Measurements from ENCODE around the gene PLEK2.
A peak's percentile ranks its signal among the peaks of the same experiment; 100 is the strongest.

PLEK2 gene

GRCh38 chr14:67423424-67423823, 11.5 kb upstream of the PLEK2 start:
- TF ChIP-seq CTCF (IDR thresholded peaks at IDR 0.05; ENCODE audit: borderline replicate concordance, control extremely low read depth, extremely low read depth, insufficient read depth, missing control alignments): no peak
- in situ Hi-C loops (cut with MboI; ENCODE audit: low sequenced_read_pairs, unreplicated experiment): loop anchor here (10.0 to 25.0 kb wide), 2 partner anchors 161 to 289 kb away; partner anchors contain the start of gene RDH12
- no peak for DNase-seq (ENCODE audit: low spot score)

DNA sequence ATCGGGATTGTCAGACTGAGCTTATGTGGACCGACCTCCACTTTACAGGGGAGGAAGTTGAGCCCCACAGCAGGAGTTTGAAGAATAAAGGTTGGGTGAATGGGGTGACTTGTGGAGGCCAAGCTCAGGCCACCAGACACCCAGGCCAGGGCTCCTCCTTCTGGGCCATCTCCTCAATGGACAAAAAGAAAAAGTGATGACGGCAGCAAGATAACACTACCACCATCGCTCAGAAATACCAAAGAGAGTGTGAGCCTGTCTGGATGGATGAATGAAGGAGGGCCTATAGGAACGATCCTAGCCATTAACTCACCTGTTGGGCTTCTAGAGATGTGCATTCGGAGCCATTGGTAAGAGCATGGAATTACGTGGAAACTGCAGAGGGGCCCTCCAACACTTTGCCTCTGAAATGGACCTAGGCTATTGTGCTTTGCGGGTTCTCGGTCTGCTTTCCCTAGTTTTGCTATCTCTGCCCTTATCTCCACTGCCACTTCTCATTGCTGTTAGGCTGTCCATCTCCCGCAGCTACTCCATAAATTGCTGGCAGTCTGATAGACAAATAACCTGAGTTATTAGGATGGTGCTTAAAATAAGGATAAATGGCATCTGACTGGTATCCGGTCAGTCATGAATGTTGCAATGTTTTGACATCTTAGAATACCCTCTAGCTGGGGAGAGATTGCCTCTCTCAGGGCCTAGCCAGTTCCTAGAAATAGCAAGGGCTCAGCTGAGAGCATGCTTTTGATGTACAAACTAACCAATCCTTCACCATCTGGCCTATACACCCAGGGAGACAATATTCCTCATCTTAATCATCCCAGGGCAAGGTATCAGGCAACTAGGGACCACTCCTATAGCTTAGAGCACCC, 9.6 kb upstream of the PLEK2 start:
- no peak for TF ChIP-seq CTCF (IDR thresholded peaks at IDR 0.05; ENCODE audit: borderline replicate concordance, control extremely low read depth, extremely low read depth, insufficient read depth, missing control alignments)
- no peak for DNase-seq (ENCODE audit: low spot score)
- in situ Hi-C loops (cut with MboI; ENCODE audit: low sequenced_read_pairs, unreplicated experiment): loop anchor here (10.0 to 25.0 kb wide), 2 partner anchors 163 to 291 kb away; partner anchors contain the start of gene RDH12

DNA sequence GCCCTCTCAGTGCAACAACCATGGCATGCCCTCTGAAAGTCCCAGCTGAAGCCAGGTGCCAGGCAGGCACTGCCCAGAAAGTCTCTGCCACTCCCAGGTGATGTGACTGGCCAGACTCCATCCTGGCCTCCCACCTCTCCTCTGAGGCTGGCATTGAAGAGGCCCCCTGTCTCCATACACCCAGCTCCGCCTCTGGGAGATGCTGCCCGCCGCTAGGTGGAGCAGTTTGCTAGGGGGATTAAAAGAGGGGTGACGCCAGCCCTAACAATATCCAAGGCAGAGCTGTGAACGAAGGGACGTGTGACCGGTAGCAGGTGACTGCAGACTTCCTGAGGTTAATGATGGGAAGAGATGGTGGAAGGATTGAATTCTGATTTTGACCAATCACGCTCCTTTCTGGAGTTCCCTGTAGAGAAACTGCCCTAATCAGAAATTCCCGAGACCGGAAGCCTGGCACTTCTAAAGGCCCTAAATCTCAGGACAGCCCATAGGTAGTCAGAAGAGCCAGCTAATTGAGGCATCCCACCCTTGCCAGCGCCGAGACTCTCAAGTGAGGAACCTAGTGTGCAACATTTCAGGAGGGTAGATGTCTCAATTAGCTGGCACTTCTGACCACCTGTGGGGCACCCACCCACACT, 8.3 kb upstream of the PLEK2 start:
- in situ Hi-C loops (cut with MboI; ENCODE audit: low sequenced_read_pairs, unreplicated experiment): loop anchor here (10.0 to 25.0 kb wide), 2 partner anchors 165 to 292 kb away; partner anchors contain the start of gene RDH12
- DNase-seq (ENCODE audit: low spot score): peak; percentile 44
- TF ChIP-seq CTCF (IDR thresholded peaks at IDR 0.05; ENCODE audit: borderline replicate concordance, control extremely low read depth, extremely low read depth, insufficient read depth, missing control alignments): peak; percentile 50

DNA sequence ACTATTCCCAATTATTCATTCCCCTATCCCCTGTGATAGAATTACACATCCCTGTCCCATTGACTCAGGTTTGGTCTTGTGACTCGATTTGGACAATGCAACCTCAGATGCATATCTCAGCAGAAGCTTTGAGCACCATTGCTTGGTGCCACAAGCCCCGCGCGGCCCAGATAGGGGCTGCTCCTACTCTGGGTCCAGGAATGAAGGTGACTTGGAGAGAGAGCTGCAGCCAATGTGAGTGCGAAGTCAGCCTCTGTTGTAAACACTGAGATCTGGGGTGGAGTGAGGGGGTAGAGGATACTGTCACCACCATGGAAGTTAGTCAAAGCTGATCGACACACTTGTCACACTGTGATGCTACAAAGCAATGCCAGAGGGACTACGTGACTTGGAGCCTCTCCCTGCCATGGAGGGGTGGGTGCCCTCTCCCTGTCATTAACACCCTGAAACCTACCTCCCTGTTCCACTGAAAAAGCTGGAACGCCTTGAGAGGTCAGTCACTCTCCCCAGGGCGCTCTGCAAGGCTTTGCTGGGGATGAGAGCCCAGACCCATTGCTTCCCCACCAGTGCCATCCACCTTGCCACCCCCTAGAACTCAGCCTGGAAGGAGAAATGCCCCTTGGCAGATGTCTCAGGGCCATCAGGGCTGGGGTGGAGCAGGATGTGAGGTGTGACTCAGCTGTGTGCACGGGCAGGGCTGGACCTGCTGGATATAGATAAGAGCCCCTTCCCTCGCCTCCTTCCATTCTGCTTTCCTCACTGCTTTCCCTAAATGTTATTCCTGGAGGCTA, 6.6 kb upstream of the PLEK2 start:
- in situ Hi-C loops (cut with MboI; ENCODE audit: low sequenced_read_pairs, unreplicated experiment): loop anchor here (25.0 kb wide), 1 partner anchor 294 kb away; the partner anchor contains the start of gene RDH12
- TF ChIP-seq CTCF (IDR thresholded peaks at IDR 0.05; ENCODE audit: borderline replicate concordance, control extremely low read depth, extremely low read depth, insufficient read depth, missing control alignments): no peak
- no peak for DNase-seq (ENCODE audit: low spot score)

- in situ Hi-C loops (cut with MboI; ENCODE audit: low sequenced_read_pairs, unreplicated experiment): loop anchor here (25.0 kb wide), 1 partner anchor 295 kb away; the partner anchor contains the start of gene RDH12
- TF ChIP-seq CTCF (IDR thresholded peaks at IDR 0.05; ENCODE audit: borderline replicate concordance, control extremely low read depth, extremely low read depth, insufficient read depth, missing control alignments): no peak
- no peak for DNase-seq (ENCODE audit: low spot score)
These were observed 5.7 kb upstream of the PLEK2 start for GRCh38 chr14:67417633-67418032.

DNA sequence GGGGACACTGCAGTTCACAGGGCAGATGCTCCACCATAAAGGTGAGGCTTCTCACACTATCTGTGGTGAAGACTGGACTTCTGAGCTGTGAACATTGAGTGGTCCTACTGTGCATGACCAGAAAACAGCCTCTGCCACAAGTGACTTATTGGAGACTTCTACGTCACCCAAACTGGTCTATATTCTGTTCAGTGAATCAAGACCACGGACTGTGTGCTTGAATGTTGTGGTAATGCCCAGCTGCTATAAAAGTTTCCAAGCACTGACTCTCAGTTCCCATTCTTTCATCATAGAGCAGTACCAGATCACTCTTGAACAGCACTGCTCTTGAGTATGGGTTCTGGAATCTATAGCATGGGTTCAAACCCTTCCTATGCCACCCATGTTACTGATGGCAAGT, 4.8 kb upstream of the PLEK2 start:
- no peak for DNase-seq (ENCODE audit: low spot score)
- in situ Hi-C loops (cut with MboI; ENCODE audit: low sequenced_read_pairs, unreplicated experiment): loop anchor here (25.0 kb wide), 1 partner anchor 295 kb away; the partner anchor contains the start of gene RDH12
- no peak for TF ChIP-seq CTCF (IDR thresholded peaks at IDR 0.05; ENCODE audit: borderline replicate concordance, control extremely low read depth, extremely low read depth, insufficient read depth, missing control alignments)
